Retinal pigment epithelial cell (primary cell): Measurements from ENCODE around the gene MET.

Experiments
- DNase-seq: peaks from one replicate; pipeline ENCODE4 v3.0.0-alpha.2; 2010; ENCODE audit warnings: low read depth
- H3K4me3 ChIP-seq: 2 replicates; pipeline ENCODE4 v1.5.1; 2011; ENCODE audit warnings: mild to moderate bottlenecking, low read length, control low read depth, moderate library complexity
- TF ChIP-seq, protein P1 (sequence below): conservative IDR thresholded peaks from 2 replicates; pipeline ENCODE4 v1.5.1; 2011; ENCODE audit warnings: low read depth, low read length, control low read depth, inconsistent platforms

Gene MET

DNA sequence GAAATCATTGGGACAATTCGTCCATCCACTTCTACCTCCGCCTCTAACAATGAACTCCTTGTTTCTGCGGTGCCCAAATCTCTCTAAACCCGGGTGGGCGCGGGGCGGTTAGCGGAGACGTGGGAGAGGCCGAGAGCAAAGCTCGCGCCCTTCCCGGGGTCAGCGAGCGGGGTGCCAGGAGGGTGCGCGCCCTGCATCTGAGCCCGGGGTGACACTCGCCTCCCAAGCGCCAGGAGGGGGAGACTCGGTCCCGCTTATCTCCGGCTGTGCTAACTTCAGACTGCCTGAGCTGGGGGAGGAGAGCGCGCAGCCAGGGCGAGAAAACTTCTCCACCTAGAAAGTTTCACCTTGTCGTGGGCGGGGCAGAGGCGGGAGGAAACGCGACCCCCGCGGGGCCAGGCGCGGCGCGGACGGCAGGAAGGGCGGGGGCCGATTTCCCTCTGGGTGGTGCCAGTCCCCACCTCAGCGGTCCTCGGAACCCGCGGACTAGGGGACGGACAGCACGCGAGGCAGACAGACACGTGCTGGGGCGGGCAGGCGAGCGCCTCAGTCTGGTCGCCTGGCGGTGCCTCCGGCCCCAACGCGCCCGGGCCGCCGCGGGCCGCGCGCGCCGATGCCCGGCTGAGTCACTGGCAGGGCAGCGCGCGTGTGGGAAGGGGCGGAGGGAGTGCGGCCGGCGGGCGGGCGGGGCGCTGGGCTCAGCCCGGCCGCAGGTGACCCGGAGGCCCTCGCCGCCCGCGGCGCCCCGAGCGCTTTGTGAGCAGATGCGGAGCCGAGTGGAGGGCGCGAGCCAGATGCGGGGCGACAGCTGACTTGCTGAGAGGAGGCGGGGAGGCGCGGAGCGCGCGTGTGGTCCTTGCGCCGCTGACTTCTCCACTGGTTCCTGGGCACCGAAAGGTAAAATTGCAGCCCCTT, at the start of gene MET:
MET (plus strand) TSS at position 516 of the 915 bp plus-strand sequence. CDS start 26,889 bp downstream, outside the sequence.
- peak; percentile 55 for DNase-seq
- peak within 1 kb of the TSS; percentile 97 for H3K4me3 ChIP-seq
- TF ChIP-seq, protein P1, sequence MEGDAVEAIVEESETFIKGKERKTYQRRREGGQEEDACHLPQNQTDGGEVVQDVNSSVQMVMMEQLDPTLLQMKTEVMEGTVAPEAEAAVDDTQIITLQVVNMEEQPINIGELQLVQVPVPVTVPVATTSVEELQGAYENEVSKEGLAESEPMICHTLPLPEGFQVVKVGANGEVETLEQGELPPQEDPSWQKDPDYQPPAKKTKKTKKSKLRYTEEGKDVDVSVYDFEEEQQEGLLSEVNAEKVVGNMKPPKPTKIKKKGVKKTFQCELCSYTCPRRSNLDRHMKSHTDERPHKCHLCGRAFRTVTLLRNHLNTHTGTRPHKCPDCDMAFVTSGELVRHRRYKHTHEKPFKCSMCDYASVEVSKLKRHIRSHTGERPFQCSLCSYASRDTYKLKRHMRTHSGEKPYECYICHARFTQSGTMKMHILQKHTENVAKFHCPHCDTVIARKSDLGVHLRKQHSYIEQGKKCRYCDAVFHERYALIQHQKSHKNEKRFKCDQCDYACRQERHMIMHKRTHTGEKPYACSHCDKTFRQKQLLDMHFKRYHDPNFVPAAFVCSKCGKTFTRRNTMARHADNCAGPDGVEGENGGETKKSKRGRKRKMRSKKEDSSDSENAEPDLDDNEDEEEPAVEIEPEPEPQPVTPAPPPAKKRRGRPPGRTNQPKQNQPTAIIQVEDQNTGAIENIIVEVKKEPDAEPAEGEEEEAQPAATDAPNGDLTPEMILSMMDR = peak; percentile 60

DNA sequence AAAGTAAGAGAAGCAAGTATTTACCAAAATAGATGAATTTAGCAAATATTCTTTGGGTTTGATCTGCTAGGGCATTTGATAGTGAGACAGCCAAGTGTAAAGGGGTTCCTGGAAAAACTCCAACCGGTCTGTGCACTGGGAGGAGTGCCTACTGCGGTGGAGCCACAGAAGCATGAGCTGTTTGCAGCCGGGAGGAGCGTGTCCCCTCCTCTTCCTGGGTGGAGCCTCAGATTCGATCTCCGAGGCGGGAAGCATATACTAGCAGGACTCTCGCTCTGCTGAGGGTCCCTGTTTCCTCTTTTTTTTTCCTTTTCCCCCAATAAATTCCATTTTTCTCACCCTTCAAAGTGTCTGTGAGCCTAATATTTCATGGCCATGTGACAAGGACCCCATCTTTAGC, 45.1 kb upstream of the MET start:
- H3K4me3 ChIP-seq = no peak overlapping the region
- TF ChIP-seq, protein P1 = no peak
- no peak for DNase-seq

DNA sequence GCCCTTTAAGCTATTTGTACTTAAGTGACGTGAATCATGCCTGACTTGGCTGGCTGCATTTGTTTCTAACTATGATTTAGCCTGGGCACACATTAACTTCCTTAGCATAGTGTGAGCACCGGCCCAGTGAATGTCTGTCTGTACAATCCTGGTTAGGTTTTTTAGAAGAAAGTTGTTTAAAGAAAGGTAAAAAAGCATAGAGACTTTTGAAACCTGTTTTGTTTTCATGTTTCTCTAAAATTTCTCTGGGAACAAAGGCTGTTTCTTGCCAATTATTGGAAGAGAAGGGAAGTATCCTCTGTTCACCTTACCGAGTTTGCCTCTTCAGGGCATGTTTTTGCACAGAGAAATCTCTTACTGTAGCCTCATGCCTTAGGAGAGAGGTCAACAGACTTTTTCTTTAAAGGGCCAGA, 42.9 kb upstream of the MET start:
- H3K4me3 ChIP-seq = no peak overlapping the region
- TF ChIP-seq, protein P1 = no peak
- peak; percentile 47 for DNase-seq

DNA sequence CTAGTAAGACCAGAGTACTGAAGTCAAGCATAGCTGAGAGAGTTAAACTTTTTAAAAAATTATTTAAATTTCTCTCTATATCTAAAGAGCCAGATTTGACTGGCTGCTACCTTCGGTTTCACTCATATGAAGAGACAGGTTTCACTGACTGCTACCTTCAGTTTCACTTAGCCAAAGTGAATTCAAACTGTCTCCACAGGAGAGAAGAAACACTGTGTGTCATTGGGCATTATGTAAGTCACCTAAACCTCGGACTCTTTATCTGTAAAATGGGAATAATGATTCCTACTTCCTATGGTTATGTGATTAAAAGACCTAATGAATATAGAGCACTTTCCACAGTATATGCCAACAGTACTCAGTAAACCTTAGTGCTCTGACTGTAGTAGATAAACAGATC, 41.6 kb upstream of the MET start:
- no peak for DNase-seq
- no peak overlapping the region for H3K4me3 ChIP-seq
- TF ChIP-seq, protein P1 = no peak

DNA sequence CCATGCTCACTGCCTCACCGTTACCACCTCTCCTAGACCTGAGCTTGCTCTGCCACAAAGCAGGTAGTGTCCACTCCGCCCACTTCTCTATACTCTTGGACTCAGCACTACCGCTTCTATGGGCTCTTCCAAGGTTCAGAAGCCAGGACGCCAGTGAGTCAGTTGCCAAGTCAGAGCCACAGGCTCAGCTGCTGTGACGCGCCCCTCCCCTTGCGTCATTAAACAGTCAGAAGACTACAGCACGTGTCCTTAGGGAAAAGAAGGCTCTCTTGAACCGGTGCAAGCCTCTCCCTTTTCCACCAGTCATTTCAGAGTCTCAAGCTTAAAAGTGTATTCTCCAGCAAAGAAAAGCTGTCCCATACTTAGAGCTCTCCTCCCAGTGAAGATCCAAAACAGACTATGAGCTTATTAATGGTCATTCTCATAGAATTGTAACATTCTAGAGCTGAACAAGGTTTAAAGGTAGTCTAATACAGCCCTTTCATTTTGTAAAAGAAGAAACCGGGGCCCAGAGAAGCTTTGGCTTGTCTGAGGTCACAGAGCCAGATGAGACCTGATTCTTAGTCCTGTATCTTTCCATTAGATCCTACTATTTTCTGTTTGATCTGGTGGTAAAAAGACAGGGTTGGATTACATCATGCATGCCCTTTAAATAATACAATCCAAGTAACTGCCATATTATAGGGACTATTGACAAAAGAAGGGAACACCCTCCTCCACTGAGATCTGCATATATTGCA, 40.9 kb upstream of the MET start:
- DNase-seq = peak; percentile 96
- no peak overlapping the region for H3K4me3 ChIP-seq

DNA sequence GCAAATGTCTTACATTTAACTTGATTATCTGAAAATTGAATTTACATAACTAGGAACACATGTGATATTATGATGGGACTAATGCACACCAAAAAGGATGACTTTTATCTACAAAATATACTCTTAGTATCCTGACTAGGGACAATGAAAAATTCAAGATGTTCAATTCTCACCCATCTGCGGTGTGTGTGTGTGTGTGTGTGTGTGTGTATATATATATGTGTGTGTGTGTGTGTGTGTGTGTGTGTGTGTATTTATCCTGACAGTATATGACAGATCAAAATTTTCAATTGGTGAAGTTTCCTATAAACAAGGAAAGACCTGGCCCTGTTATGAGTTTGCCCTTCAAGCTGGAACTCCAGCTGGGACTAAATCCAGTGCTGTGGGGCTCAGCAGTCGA, 40.3 kb upstream of the MET start:
- H3K4me3 ChIP-seq = no peak overlapping the region
- TF ChIP-seq, protein P1 = no peak
- no peak for DNase-seq

More for the DNA sequence above, 40.9 kb upstream of the MET start:
- TF ChIP-seq, protein P1 = no peak
